GM23338 (cell line): ENCODE data around the gene MAPK1. TPM values are rescaled to one million over a fixed set of nuclear protein-coding genes. Genes with fewer than 3 reads are reported as not detected.

ENCODE experiments used
- ATAC-seq: fragments of 200-7000 bp; cut with Tn5 transposase; 3 replicates; pipeline ENCODE4 v1.9.1; 2020
- DNase-seq: peaks from one replicate; pipeline ENCODE4 v3.0.0-alpha.2; 2015; ENCODE audit warnings: low spot score
- H2AFZ ChIP-seq: fragments of 200-600 bp; sonication (generic); 2 replicates; pipeline ENCODE4 v1.8.0; 2016; ENCODE audit warnings: antibody characterized with exemption, mild to moderate bottlenecking, moderate library complexity
- H3F3A ChIP-seq: fragments of 200-600 bp; sonication (generic); replicated peaks from 2 replicates; pipeline ENCODE4 v1.8.0; 2017; ENCODE audit warnings: antibody characterized with exemption, mixed run types, low read depth
- H3K27ac ChIP-seq: fragments of 200-600 bp; sonication (generic); 2 replicates; pipeline ENCODE4 v1.6.1; 2016; ENCODE audit warnings: low read depth
- H3K27me3 ChIP-seq: fragments of 200-600 bp; sonication (generic); 2 replicates; pipeline ENCODE4 v1.8.0; 2016; ENCODE audit warnings: mild to moderate bottlenecking, mixed run types, moderate library complexity; ENCODE audit not compliant: insufficient read depth
- H3K36me3 ChIP-seq: fragments of 200-600 bp; sonication (generic); 2 replicates; pipeline ENCODE4 v1.8.0; 2016; ENCODE audit warnings: mild to moderate bottlenecking; ENCODE audit not compliant: insufficient read depth
- H3K4me1 ChIP-seq: fragments of 200-600 bp; sonication (generic); 2 replicates; pipeline ENCODE4 v1.8.0; 2016; ENCODE audit warnings: mild to moderate bottlenecking, moderate library complexity; ENCODE audit not compliant: insufficient read depth
- H3K4me2 ChIP-seq: fragments of 200-600 bp; sonication (generic); 2 replicates; pipeline ENCODE4 v1.7.1; 2017; ENCODE audit warnings: mixed run types
- H3K4me3 ChIP-seq: fragments of 200-600 bp; sonication (generic); 2 replicates; pipeline ENCODE4 v1.6.1; 2016; ENCODE audit warnings: mixed run types
- H3K79me2 ChIP-seq: fragments of 200-600 bp; sonication (generic); replicated peaks from 2 replicates; pipeline ENCODE4 v1.8.0; 2017; ENCODE audit warnings: mild to moderate bottlenecking; ENCODE audit not compliant: insufficient read depth
- H3K9me2 ChIP-seq: fragments of 200-600 bp; sonication (generic); 2 replicates; pipeline ENCODE4 v1.8.0; 2017; ENCODE audit not compliant: insufficient read depth
- H4K20me1 ChIP-seq: fragments of 200-600 bp; sonication (generic); replicated peaks from 2 replicates; pipeline ENCODE4 v1.8.0; 2017; ENCODE audit warnings: mild to moderate bottlenecking; ENCODE audit not compliant: insufficient read depth
- H3K27ac Mint-ChIP-seq: 2 replicates; pipeline ENCODE4 v1.8.0; 2020; ENCODE audit warnings: inconsistent platforms, mild to moderate bottlenecking, moderate library complexity, mixed read lengths
- H3K27me3 Mint-ChIP-seq: 3 replicates; pipeline ENCODE4 v1.8.0; 2022; ENCODE audit warnings: low read depth, mild to moderate bottlenecking, moderate library complexity, mixed read lengths, inconsistent platforms; ENCODE audit not compliant: insufficient read depth, poor library complexity
- H3K36me3 Mint-ChIP-seq: 3 replicates; pipeline ENCODE4 v1.8.0; 2021; ENCODE audit warnings: low read depth, mild to moderate bottlenecking, inconsistent platforms, moderate library complexity, mixed read lengths
- H3K4me1 Mint-ChIP-seq: 3 replicates; pipeline ENCODE4 v1.8.0; 2020; ENCODE audit warnings: mild to moderate bottlenecking, inconsistent platforms, mixed read lengths
- H3K4me3 Mint-ChIP-seq: 3 replicates; pipeline ENCODE4 v1.8.0; 2021; ENCODE audit warnings: moderate library complexity, mild to moderate bottlenecking, inconsistent platforms, mixed read lengths
- H3K9me3 Mint-ChIP-seq: 3 replicates; pipeline ENCODE4 v1.8.0; 2020; ENCODE audit warnings: moderate library complexity, mild to moderate bottlenecking, inconsistent platforms, mixed read lengths
- CREB1 ChIP-seq: fragments of 250-450 bp; sonication (Bioruptor Pico); IDR thresholded peaks from 2 replicates; pipeline ENCODE4 v1.5.0; 2020; ENCODE audit warnings: low read depth, mild to moderate bottlenecking, moderate library complexity
- ETS1 ChIP-seq: IDR thresholded peaks from 2 replicates; pipeline ENCODE4 v1.6.1; 2016; ENCODE audit warnings: antibody characterized with exemption
- EZH2 ChIP-seq: fragments of 200-600 bp; sonication (generic); IDR thresholded peaks from one replicate; pipeline ENCODE4 v1.8.0; 2017; ENCODE audit warnings: antibody characterized with exemption, mild to moderate bottlenecking, low read depth; ENCODE audit not compliant: unreplicated experiment
- EZH2phosphoT487 ChIP-seq: fragments of 200-600 bp; sonication (generic); IDR thresholded peaks from one replicate; pipeline ENCODE4 v1.8.1; 2018; ENCODE audit warnings: antibody characterized with exemption; ENCODE audit not compliant: unreplicated experiment
- JUNB ChIP-seq: IDR thresholded peaks from one replicate; pipeline ENCODE4 v1.6.1; 2016; ENCODE audit warnings: antibody characterized with exemption; ENCODE audit not compliant: unreplicated experiment
- NANOG ChIP-seq: IDR thresholded peaks from 2 replicates; pipeline ENCODE4 v1.6.1; 2016; ENCODE audit warnings: antibody characterized with exemption, borderline replicate concordance
- POLR2AphosphoS5 ChIP-seq: IDR thresholded peaks from 2 replicates; pipeline ENCODE4 v1.6.1; 2016; ENCODE audit warnings: antibody characterized with exemption, low read depth
- REST ChIP-seq: IDR thresholded peaks from one replicate; pipeline ENCODE4 v1.6.1; 2018; ENCODE audit warnings: antibody characterized with exemption; ENCODE audit not compliant: unreplicated experiment
- STAT1 ChIP-seq: IDR thresholded peaks from one replicate; pipeline ENCODE4 v1.6.1; 2016; ENCODE audit warnings: antibody characterized with exemption; ENCODE audit not compliant: unreplicated experiment
- ZNF114 ChIP-seq: fragments of 250-450 bp; sonication (Bioruptor Pico); IDR thresholded peaks from 2 replicates; pipeline ENCODE4 v1.5.0; 2020; ENCODE audit warnings: mild to moderate bottlenecking, moderate library complexity
- ZNF331 ChIP-seq: fragments of 250-450 bp; sonication (Bioruptor Pico); IDR thresholded peaks from 2 replicates; pipeline ENCODE4 v1.5.0; 2020; ENCODE audit warnings: low read depth, mild to moderate bottlenecking, moderate library complexity
- ZNF462 ChIP-seq: fragments of 250-450 bp; sonication (Bioruptor Pico); IDR thresholded peaks from 2 replicates; pipeline ENCODE4 v1.5.0; 2020; ENCODE audit warnings: mild to moderate bottlenecking, moderate library complexity
- polyA plus RNA-seq: library from polyadenylated mRNA; unstranded; fragments of >200 nt; fragmentation: Nextera tagmentation; extraction: Ambion mirVana; gene quantifications from 2 replicates; pipeline ENCODE4 v1.2.1, GENCODE V29; 2016
- total RNA-seq: library from RNA; depleted of rRNA; stranded (reverse); fragments of >200 nt; shearing (Covaris generic); gene quantifications from 2 replicates; pipeline ENCODE4 v1.2.3, GENCODE V29; 2014
- TF ChIP-seq, protein P1 (sequence below), 2 experiments: fragments of 200-600 bp in 1 of 2; sonication (generic) in 1 of 2; conservative IDR thresholded peaks; 2 replicates each; pipeline versions ENCODE4 v1.5.1 to v1.6.1; 2016 to 2017; ENCODE audit warnings: antibody characterized with exemption in 2 of 2, low read depth in 2 of 2, mild to moderate bottlenecking in 2 of 2, moderate library complexity in 1 of 2

Gene MAPK1
- total and polyA plus RNA-seq, 2 experiments from 2014 or later: 17.4 to 77.5 TPM

DNA sequence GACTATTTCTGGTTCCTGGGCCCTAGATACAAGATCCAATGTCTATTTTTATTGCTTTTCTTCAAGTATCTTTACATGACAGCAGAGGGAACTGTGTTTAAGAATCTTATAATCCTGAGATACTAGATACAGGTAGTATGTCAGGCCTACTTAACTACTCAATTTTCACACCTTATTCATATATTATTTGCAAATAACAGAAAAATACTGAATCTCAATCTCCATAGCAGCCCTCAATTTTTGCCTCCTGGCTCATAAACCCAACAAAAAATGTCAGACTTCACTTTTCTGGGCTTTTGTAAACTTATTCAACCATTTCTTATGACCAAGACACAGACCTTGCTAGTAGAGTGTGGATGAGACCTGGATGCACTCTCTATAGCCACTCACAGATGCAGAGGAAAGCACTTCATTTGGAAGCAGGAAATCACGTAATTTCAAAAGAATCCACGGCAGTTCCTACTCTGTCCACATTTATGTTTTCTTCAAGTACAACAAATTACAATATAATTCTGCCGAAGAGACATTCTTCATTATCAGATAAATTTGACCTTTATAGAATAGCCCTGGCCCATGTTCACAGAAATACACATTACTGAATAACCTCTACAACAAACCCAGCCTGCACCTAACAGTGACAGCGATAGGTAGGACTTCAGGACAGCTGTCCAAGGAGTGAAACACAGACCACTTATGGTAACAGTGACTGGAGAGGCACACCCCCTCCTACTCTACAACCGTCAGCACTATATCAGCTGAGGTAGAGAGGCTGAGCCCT lies 69.8 kb downstream of the MAPK1 start:
- Histone ChIP-seq H3K27me3 (no peaks in the 10 kb centered on the region), H3K27ac (no peak overlapping the region), H3K9me2 (no peaks in the 10 kb centered on the region), H3K79me2 (no peaks in the 10 kb centered on the region; the same call in 1 of the 2 replicates), H3K4me1 (no peaks in the 10 kb centered on the region), H3K4me3 (no peak overlapping the region), H4K20me1 (peaks cover 16% of the 10 kb centered on the region), H3K36me3 (peaks cover 25% of the 10 kb centered on the region), H3F3A (no peaks in the 10 kb centered on the region), H2AFZ (no peak overlapping the region), H3K4me2 (no peak overlapping the region)
- peaks cover 4% of the 10 kb centered on the region for H3K27me3 Mint-ChIP-seq
- no peaks in the 10 kb centered on the region for H3K4me1 Mint-ChIP-seq
- no peak overlapping the region for H3K4me3 Mint-ChIP-seq
- no peak for DNase-seq
- H3K9me3 Mint-ChIP-seq: no peaks in the 10 kb centered on the region
- H3K36me3 Mint-ChIP-seq: peaks cover 53% of the 10 kb centered on the region
- H3K27ac Mint-ChIP-seq: no peak overlapping the region
- no peak for ATAC-seq
- TF ChIP-seq ZNF331 (CRISPR knock-in tag) (no peak), STAT1 (no peak), CREB1 (no peak), POLR2AphosphoS5 (no peak), REST (no peak), ETS1 (no peak), EZH2phosphoT487 (no peak), NANOG (no peak), ZNF114 (CRISPR knock-in tag) (no peak), JUNB (no peak), ZNF462 (no peak), EZH2 (no peak)
- TF ChIP-seq, protein P1, sequence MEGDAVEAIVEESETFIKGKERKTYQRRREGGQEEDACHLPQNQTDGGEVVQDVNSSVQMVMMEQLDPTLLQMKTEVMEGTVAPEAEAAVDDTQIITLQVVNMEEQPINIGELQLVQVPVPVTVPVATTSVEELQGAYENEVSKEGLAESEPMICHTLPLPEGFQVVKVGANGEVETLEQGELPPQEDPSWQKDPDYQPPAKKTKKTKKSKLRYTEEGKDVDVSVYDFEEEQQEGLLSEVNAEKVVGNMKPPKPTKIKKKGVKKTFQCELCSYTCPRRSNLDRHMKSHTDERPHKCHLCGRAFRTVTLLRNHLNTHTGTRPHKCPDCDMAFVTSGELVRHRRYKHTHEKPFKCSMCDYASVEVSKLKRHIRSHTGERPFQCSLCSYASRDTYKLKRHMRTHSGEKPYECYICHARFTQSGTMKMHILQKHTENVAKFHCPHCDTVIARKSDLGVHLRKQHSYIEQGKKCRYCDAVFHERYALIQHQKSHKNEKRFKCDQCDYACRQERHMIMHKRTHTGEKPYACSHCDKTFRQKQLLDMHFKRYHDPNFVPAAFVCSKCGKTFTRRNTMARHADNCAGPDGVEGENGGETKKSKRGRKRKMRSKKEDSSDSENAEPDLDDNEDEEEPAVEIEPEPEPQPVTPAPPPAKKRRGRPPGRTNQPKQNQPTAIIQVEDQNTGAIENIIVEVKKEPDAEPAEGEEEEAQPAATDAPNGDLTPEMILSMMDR (conservative IDR thresholded peaks at IDR 0.05; ENCODE audit: low read depth in 2 of 2): no peak
